Stimulated activated CD8-positive, alpha-beta memory T cell treated with anti-CD3 and anti-CD28 coated beads, Interleukin-12 subunit alpha, Interleukin-12 subunit beta, amount 100 ng/mL, for 4 hours (primary cell): ENCODE data around the gene ADCY10.

Experiments used
- DNase-seq: peaks from one replicate; pipeline ENCODE4 v3.0.0-alpha.2; 2020; ENCODE audit warnings: low read depth

The ADCY10 gene

DNA sequence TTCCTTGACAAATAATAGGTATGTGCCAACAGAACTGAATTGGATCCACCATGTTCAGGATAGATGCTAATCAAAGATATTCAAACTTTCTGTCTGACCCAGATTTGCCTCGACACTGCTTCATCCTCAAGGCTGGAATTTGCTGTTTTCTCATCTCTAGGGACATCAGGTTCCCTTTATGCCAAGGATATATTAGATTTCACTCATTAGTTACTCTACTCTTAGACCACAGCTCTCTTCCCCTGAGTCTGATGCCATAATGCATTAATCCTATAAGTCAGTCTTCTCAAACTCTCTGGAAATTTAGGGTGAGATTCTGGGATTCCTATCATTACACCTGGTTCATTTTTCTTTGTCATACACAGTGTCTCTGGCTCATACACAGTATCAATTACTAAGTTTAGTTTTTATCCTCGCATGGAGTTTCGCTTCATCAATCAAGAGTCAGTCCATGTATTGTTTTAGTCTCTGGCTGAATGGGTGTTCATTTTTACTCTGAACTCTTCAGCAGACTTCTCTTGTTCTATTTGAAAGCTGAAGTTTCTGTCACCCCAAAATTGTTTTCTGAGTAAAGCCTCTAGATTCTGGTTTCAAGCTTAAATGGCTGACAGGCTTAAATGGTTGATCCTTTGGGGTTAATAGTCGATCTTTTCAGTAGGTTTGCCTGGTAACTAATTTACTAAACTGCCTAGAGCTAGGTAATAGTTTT, 13.3 kb upstream of the ADCY10 start:
- no peak for DNase-seq

DNA sequence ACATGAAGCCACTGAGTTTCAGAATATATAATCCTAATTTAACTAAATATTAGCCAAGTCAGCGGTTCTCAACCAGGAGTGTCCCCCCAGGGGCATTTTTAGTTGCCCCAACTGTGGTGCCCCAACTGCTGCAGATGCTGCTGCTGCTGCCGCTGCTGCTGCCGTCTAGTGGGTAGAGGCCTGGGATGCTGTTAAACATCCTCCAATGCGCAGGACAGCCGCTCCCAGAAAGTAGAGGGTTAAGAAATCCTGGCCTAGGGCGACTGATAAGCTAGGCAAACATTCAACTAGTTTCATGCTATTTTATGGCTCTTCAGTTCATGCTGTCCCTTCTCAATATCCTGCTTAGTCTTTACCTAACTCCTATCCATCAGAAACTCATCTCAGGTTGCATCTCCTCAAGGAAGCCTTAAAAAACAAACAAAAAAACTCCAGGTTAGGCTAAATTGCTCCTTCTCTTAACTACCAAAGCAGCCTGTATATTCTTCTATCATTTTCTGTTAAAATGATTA, 12.6 kb upstream of the ADCY10 start:
- no peak for DNase-seq

GRCh38 chr1:167924543-167925231, 10.8 kb upstream of the ADCY10 start:
- no peak for DNase-seq

- no peak for DNase-seq
Measured at GRCh38 chr1:167924102-167924501, 10.2 kb upstream of the ADCY10 start.

DNA sequence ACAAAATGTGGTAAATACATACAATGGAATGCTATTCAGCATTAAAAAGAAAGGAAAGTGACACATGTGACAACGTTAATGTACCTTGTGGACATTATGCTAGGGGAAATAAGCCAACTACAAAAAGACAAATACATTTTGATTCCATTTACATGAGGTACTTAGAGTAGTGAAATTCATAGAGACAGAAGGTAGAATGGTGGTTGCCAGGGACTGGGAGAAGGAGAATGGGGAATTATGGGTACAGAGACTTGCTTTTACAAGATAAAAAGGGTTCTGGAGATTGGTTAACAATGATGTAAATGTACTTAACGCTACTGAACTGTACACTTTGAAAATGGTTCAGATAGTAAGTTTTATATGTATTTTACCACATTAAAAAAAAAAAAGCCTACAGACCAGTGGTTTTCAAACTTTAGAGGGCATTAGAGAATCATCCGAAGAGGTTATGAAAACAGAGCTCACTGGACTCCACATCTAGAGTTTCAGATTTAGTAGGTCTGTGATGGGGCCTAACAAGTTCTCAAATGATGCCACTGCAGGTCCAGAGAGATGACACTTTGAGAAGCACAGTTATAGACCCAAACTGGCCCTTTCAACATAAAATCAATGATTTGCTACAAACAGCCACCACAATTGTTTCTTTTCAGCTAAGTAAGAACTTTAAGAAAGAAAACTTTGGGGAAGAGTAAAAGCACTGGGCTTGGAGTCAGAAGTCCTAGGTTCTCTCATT, 9.6 kb upstream of the ADCY10 start:
- DNase-seq = no peak

DNA sequence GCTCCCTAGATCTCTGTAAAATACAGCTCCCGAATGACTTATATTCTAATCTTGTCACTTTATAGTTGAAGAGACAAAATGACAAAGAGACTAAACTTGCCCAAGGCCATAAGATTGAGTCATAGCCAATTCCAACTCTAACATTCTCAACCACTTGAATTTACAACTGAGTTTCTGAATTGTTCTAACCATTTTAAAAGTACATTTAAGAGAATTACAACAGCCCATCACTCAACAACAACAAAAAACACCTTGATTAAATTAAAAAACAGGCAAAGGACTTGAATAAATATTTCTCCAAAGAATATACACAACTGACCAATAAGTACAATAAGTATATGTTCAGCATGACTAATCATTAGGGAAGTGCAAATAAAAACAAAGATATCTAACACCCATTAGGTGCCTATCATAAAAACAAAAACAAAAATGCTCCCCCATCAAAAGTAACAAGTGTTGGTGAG, 8.7 kb upstream of the ADCY10 start:
- DNase-seq = no peak

DNA sequence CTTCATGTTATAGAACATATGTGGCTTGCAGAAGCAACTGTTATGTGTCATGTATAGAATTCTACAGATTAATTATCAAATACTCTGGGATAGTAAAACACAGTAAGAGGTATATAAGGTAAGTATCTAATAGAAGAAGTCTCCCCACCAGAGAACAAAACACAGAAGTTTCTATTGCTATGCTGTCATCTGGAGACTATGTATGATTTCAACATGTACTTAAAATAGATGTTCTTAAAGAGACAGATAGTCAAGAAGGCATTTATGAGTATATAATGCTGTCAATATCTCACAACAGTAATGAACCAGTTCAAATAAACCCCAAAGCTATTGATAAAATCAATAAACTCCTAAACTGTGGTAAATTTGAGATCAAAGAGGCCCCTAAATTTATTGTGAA, 8.1 kb upstream of the ADCY10 start:
- no peak for DNase-seq

- DNase-seq = no peak
Measured at GRCh38 chr1:167916766-167917511, 3.0 kb upstream of the ADCY10 start.

GRCh38 chr1:167915569-167915968, 1.6 kb upstream of the ADCY10 start:
- DNase-seq = no peak

DNA sequence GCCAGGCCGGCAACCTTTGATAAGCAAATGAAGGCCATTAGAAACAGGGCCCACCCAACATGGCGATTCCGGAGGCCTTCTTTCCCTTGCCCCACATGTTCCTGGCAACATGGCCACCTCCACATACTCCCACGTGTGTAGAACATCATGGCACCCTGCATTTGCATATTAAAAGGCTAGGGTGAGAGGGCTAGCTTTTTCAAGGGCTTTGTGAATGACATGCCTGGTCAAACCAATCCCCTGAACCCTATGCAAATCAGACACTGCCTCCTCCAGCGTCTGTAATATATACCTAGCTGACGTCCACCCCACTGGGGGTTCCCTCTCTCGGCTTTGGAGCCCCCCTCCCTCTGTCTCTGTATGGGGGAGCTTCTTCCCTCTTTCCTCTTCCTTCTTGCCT, 1.6 kb downstream of the ADCY10 start:
- DNase-seq = no peak

GRCh38 chr1:167911413-167911812, 2.5 kb downstream of the ADCY10 start:
- no peak for DNase-seq

DNA sequence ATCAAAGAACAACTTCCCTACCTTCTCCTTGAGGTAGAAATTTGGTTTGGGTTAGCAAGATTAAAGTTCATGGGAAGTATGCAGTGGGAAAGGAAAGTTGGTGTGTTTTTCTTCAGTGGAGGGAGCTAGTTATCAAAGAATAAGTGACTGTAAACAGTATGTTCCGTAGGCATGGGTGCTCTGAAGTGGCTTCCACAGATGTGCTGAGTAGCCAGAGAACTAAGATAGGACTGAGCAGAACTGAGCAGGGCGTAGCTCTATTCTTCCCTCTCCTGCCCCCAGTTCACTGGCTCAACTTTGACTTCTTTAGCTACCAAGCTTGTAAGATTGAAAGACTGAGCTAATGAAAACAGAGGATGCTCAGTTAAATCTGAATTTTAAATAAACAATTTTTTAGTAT, 3.4 kb downstream of the ADCY10 start:
- DNase-seq = no peak

GRCh38 chr1:167909691-167910180, 4.2 kb downstream of the ADCY10 start:
- no peak for DNase-seq

DNA sequence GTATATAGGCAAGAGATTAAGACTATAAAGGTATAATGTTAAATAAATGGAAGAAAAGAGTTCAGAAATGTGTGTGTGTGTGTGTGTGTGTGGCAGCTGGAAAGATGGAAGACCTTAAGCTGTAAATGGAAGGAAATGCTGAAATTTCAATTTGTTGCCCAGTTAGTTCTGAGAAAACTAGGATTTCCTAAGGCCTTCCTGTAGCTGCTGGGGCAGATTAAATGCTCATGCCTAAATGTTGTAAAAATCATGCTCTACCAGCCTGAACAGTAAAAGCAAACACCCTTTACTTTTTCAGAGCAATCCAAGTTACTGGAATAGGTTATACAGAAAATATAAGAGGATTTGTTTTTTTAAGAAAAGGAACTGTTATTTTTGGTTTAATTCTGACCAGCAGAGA, 8.3 kb downstream of the ADCY10 start:
- DNase-seq = no peak

DNA sequence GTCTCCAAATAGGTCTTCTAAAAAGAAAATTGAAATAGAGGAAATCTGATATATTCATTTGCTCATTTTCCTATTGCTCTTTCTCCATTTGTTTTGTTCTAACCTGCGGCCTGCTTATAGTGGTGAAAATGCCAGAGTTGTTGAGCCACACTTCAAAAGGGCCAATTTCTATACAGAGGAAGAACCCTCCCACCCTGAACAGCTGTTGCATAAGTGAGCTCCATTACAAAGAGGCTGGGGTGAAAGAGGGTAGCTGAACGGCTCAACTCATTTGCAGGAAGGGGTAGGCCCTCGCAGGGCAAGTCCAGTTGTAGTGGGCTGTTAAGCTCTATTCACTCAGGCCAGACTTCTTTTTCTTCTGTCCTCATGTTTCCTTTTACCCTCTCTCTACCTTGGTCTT, 8.8 kb downstream of the ADCY10 start:
- DNase-seq = no peak

- no peak for DNase-seq
Measured at GRCh38 chr1:167904652-167905130, 9.2 kb downstream of the ADCY10 start.

- DNase-seq = no peak
Measured at GRCh38 chr1:167900907-167901306, 13.0 kb downstream of the ADCY10 start.

- no peak for DNase-seq
Measured at GRCh38 chr1:167899253-167899681, 14.7 kb downstream of the ADCY10 start.

- no peak for DNase-seq
Measured at GRCh38 chr1:167898578-167899222, 15.2 kb downstream of the ADCY10 start.

DNA sequence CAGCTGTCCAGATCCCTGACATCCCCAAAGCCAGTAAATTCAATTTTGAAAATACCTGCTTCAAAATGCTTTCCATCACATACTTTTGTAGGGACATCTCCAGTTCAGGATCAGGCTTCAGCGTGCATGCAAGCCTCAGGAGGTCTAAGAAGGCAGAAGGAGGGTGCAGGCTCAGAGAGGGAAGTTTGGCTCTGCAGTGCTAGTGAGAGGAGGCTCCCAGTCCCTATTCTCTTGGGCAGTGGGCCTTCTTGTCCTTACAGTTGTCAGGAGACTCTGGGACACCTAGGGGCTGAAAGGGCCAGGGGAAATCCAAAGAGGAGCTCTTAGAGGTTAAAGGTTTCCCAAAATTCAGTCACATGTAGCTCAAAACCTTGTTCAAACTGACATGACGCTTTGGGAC, 20.1 kb downstream of the ADCY10 start:
- no peak for DNase-seq

DNA sequence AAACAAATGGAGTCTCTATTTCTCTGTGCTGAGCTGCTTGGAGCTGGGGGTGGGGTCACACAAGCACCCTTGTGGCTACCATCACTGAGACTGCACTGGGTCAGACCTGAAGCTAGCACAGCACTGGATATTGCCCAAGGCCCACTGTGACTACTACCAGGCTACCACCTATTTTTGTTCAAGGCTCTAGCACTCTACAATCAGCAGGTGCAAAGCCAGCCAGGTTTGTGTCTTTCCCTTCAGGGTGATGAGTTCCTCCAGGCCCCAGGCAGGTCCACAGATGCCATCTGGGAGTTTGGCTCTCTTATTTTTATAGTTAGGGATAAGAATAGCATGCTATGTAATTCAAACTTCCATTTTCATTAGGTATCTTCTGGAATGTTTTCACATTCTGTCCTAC, 23.5 kb downstream of the ADCY10 start:
- no peak for DNase-seq
